Lower lobe of right lung (tissue), 2 donors: ENCODE data around the gene HCN1. TPM values are rescaled to one million over a fixed set of nuclear protein-coding genes. Genes with fewer than 3 reads are reported as not detected.
"Not testable (repeated sequence)": the region's sequence is repeated elsewhere in the genome, so short reads cannot be mapped to it uniquely, and the experiment has no call there.

ENCODE experiments used
- ATAC-seq, 2 donors: fragments of 200-7000 bp; cut with Tn5 transposase; one replicate each; pipeline ENCODE4 v1.9.1; 2020 to 2022; ENCODE audit warnings: mild to moderate bottlenecking in 2 of 2, moderate library complexity in 2 of 2
- DNase-seq: peaks from one replicate; pipeline ENCODE4 v3.0.0-alpha.2; 2020
- H3K27ac ChIP-seq: fragments of 200-600 bp; one replicate; pipeline ENCODE4 v1.8.0; 2022
- H3K27me3 ChIP-seq: fragments of 200-600 bp; one replicate; pipeline ENCODE4 v1.8.0; 2022; ENCODE audit warnings: low read depth
- H3K36me3 ChIP-seq: fragments of 200-600 bp; one replicate; pipeline ENCODE4 v1.8.0; 2022; ENCODE audit warnings: mild to moderate bottlenecking
- H3K4me1 ChIP-seq: fragments of 200-600 bp; one replicate; pipeline ENCODE4 v1.8.0; 2022
- H3K4me3 ChIP-seq: fragments of 200-600 bp; one replicate; pipeline ENCODE4 v1.8.0; 2022; ENCODE audit warnings: mild to moderate bottlenecking
- H3K9me3 ChIP-seq: fragments of 200-600 bp; one replicate; pipeline ENCODE4 v1.8.0; 2022
- CTCF ChIP-seq: fragments of 200-600 bp; IDR thresholded peaks from one replicate; pipeline ENCODE4 v1.8.0; 2022; ENCODE audit warnings: antibody characterized with exemption, mild to moderate bottlenecking
- intact Hi-C: fragments of 100-400 bp; cut with DNase I; formaldehyde crosslinking; loops from one replicate; pipeline ENCODE4 v1.11.0; 2022
- total RNA-seq: library from RNA; stranded (reverse); fragmentation: NEBNext Ultra II Directional; extraction: Animal tissue kit (Norgen Biotek cat#: 25700); gene quantifications from one replicate; pipeline ENCODE4 v1.2.1, GENCODE V29; 2021
- donor health status: DM: no; HTN: yes; CAD: no; lungs with severe emphysema.

Gene HCN1
- total RNA-seq, 1 donor from 2014 or later = not detected

GRCh38 chr5:45335346-45335745, 360.8 kb downstream of the HCN1 start:
- no peak for TF ChIP-seq CTCF
- DNase-seq (no peak), ATAC-seq (no peak)
- Histone ChIP-seq H3K4me3 (no peak overlapping the region), H3K27me3 (no peaks in the 10 kb centered on the region), H3K4me1 (no peaks in the 10 kb centered on the region), H3K9me3 (no peaks in the 10 kb centered on the region), H3K27ac (no peak overlapping the region), H3K36me3 (no peaks in the 10 kb centered on the region)
- intact Hi-C loops = no loop called here

GRCh38 chr5:45334939-45335338, 361.2 kb downstream of the HCN1 start:
- intact Hi-C loops = no loop called here
- Histone ChIP-seq H3K36me3 (no peaks in the 10 kb centered on the region), H3K9me3 (no peaks in the 10 kb centered on the region), H3K27ac (no peak overlapping the region), H3K27me3 (no peaks in the 10 kb centered on the region), H3K4me1 (no peaks in the 10 kb centered on the region), H3K4me3 (no peak overlapping the region)
- no peak for TF ChIP-seq CTCF
- no peak for DNase-seq
- no peak for ATAC-seq

GRCh38 chr5:45312627-45313026, 383.6 kb downstream of the HCN1 start:
- intact Hi-C loops, H3K4me1 ChIP-seq, H3K27me3 ChIP-seq, H3K27ac ChIP-seq, H3K4me3 ChIP-seq, DNase-seq, H3K36me3 ChIP-seq, ATAC-seq: not testable (repeated sequence)
- peaks cover 13% of the 10 kb centered on the region for H3K9me3 ChIP-seq

GRCh38 chr5:45295231-45295630, 400.9 kb downstream of the HCN1 start:
- Histone ChIP-seq H3K36me3 (no peaks in the 10 kb centered on the region), H3K9me3 (peaks cover 5% of the 10 kb centered on the region), H3K4me3 (no peak overlapping the region), H3K27ac (no peak overlapping the region), H3K4me1 (no peaks in the 10 kb centered on the region), H3K27me3 (no peaks in the 10 kb centered on the region)
- no peak for ATAC-seq
- no peak for TF ChIP-seq CTCF
- intact Hi-C loops = no loop called here
- DNase-seq = no peak

- DNase-seq (no peak), ATAC-seq (no peak)
- H3K27me3 ChIP-seq = no peaks in the 10 kb centered on the region
- no peaks in the 10 kb centered on the region for H3K36me3 ChIP-seq
- no peaks in the 10 kb centered on the region for H3K9me3 ChIP-seq
- no peak overlapping the region for H3K4me3 ChIP-seq
- intact Hi-C loops = no loop called here
- H3K27ac ChIP-seq = no peak overlapping the region
- no peak for TF ChIP-seq CTCF
- H3K4me1 ChIP-seq = no peaks in the 10 kb centered on the region
Measured at GRCh38 chr5:45288746-45289145, 407.4 kb downstream of the HCN1 start.

- DNase-seq = no peak
- H3K36me3 ChIP-seq = no peaks in the 10 kb centered on the region
- no peaks in the 10 kb centered on the region for H3K4me1 ChIP-seq
- intact Hi-C loops = no loop called here
- H3K27ac ChIP-seq = no peak overlapping the region
- no peak for ATAC-seq
- no peak for TF ChIP-seq CTCF
- no peaks in the 10 kb centered on the region for H3K9me3 ChIP-seq
- no peaks in the 10 kb centered on the region for H3K27me3 ChIP-seq
- no peak overlapping the region for H3K4me3 ChIP-seq
Measured at GRCh38 chr5:45284436-45284835, 411.7 kb downstream of the HCN1 start.
